Dermis blood vessel endothelial cell (primary cell): Measurements from ENCODE around the gene SCAF8. TPM values are rescaled to one million over a fixed set of nuclear protein-coding genes. Genes with fewer than 3 reads are reported as not detected.
"Not testable (repeated sequence)": the region's sequence is repeated elsewhere in the genome, so short reads cannot be mapped to it uniquely, and the experiment has no call there.

Experiments
- DNase-seq: peaks from one replicate; pipeline ENCODE4 v3.0.0; 2010
- total RNA-seq: library from RNA; depleted of rRNA; stranded (reverse); fragments of >200 nt; gene quantifications from 2 replicates; pipeline ENCODE4 v1.2.3, GENCODE V29; 2014

SCAF8 gene
- total RNA-seq, 1 donor from 2014 or later = 25.4 TPM

DNA sequence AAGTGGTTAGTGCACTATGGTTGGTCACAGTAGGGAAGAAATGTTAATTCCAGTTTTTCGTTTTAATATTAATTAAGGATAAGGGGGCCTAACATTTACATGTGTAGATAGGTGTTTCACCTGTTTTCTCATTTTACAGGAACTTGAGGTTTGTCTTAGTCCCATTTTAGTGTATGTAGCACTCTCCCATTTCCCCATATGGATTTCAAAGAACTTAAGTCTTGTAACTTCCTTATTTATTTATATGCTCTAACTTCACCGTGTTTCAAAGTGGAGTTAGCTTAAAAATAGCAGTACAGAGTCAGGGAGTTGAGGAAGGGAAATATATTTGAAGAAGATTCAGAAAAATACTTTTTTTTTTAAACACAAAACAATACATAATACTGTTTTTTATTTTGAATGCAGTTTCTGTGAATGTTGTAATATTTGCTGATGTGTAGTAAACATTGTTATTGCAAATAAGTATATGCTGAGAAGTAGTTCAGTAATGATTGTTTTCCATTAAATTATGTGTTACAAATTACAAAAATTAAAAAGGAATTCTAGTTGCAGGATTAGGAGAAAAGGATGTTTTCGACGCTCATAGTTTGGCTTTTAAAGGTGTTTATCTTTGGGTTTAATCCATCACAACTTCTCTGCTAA lies 3.5 kb downstream of the SCAF8 start:
- no peak for DNase-seq

DNA sequence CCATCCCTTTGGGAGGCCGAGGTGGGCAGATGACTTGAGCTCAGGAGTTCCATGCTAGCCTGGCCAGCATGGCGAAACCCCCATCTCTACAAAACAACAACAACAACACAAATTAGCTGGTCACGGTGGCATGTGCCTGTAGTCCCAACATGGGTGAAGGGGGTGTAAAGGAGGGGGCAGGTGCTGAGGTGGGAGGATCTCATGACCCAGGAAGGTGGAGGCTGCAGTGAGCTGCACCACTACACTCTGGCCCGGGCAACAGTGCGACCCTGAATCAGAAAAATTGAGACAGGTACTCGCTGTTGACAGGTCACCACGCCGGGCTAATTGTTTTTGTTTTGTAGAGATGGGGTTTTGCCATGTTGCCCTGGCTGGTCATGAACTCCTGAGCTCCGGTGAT lies 4.2 kb downstream of the SCAF8 start:
- DNase-seq = no peak

DNA sequence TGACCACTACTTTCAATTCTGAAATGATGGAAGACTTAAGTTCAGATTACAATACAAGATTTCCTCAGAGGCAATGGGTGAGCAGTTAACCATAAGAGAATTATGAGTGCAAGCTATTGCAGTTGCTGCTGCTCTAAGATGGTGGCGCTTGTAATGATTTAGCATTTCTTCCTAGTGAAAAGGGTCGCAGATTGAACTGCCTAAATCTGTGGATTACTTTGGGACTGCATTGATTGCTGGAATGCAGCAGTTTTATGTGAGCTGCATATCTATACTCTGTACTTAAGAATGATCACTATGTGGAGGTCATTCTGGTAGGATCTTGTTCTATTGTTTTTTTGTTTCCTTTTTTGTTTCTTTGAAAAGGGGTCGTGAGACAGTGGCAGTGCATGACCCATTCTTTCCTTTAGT lies 5.3 kb downstream of the SCAF8 start:
- DNase-seq = peak; percentile 75

DNA sequence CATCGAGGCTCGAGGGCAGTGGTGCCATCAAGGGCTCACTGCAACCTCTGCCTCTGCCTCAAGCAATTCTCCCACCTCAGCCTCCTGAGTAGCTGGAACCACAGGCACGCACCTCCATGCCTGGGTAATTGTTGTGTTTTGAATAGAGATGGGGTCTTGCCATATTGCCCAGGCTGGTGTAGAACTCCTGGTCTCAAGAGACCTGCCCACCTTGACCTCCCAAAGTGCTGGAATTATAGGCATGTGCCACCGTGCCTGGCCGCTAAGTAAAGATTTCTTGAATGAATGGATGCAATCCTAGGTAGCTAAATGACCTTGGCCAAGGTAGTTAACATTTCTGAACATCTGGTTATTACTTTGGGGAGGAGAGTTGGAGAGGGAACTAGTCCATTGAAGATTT lies 7.4 kb downstream of the SCAF8 start:
- DNase-seq = no peak

DNA sequence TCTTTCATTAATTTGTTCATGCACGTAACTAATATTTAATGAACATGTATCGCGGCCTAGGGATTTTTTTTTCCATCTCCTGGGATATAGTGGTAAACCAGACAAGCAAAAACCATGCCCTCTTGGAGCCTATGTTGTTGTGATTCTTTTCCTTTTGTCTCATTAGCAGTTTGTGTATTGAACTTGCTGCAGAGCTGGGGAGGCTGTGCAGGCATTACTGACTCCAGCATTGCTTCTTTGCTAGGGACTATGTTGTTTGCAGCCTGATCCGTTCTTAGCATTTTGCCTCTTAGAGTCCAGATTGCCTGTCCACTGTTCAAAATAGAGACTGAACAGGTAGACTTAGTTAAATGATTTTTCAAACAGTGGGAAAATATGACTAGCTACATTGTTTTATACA lies 9.7 kb downstream of the SCAF8 start:
- no peak for DNase-seq

DNA sequence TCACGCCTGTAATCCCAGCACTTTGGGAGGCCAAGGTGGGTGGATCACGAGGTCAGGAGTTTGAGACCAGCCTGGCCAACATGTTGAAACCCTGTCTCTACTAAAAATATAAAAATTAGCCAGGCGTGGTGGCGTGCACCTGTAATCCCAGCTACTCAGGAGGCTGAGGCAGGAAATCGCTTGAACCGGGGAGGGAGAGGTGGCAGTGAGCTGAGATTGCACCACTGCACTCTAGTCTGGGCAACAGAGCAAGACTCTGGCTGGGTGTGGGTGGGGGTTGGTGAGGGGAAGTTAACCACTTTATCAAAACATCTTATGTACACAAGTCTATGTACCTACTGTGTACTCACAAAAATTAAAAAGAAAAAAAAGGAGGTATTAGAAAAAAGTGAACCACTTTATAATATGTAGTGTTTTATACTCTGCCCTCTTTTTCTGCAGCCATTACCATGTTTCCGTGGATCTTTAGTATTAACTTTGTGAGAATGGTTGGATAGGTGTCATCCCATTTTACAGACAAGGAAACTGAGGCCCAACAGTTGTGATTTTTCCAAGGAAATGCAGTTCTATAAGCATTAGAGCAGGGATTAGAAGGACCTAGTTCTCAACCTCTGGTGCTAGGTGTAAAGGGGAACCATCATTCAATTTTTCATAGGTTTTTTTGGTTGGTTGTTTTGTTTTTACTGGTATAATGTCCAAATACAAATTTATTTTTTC lies 11.0 kb downstream of the SCAF8 start:
- DNase-seq = not testable (repeated sequence)

DNA sequence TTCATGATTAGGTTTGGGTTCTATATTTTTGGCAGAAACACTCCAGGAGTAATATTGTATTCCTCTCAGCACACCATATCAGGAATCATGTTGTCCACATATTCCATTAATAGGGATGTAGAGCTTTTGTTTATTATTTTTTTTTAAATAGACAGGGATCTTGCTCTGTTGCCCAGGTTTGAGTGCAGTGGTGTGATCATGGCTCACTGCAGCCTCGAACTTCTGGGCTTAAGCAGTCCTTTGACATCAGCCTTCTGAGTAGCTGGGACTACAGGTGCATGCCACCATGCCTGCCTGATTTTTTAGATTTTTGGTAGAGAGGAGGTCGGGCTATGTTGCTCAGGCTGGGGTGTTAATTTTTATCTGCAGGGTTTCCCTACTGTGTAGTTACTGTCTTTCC lies 12.0 kb downstream of the SCAF8 start:
- DNase-seq = no peak

DNA sequence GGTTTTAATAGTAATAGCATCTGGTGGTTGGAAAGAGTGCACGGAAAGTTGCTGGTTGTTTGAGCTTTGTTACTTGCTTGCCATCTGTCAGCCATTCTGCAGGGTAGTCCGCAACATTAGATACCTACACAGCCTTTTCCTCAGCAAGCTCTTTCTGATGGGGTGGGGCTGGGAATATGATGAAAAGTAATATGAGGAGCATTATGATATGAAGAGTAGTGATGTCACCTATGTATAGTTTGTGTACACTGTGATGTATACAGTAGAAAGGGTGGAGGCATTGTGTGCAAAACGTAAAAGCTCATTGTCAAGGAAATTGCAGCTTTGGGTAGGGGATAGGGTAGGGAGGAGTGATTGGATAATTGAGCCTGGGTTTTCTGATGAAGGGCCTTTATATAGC lies 16.1 kb downstream of the SCAF8 start:
- no peak for DNase-seq

DNA sequence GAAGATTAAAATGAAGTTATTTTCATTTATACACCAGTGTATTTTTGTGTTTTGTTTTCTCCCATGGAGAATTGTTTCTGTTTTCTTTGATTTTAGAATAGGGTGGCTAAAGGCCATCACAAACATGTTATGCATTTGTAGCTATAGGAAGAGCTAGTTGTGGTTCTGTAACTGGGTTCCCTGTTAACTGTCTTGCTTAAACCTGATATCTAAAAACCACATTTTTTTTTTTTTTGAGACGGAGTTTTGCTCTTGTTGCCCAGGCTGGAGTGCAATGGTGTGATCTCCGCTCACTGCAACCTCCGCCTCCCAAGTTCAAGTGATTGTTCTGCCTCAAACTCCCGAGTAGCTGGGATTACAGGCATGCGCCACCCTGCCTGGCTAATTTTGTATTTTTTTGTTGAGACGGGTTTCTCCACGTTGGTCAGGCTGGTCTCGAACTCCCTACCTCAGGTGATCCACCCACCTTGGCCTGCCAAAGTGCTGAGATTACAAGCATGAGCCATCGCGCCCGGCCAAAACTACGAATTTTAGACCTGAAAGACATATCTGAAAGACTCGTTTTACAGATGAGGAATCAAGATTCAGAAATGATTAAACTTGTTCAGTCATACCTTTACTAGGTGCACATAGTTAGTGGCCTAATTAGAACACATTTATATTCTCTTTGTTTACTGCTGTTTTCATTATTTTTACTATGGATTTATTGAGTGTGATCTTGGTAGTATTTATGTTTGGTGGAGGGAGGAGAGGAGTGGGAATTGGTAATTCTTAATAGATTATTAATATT lies 18.0 kb downstream of the SCAF8 start:
- no peak for DNase-seq

DNA sequence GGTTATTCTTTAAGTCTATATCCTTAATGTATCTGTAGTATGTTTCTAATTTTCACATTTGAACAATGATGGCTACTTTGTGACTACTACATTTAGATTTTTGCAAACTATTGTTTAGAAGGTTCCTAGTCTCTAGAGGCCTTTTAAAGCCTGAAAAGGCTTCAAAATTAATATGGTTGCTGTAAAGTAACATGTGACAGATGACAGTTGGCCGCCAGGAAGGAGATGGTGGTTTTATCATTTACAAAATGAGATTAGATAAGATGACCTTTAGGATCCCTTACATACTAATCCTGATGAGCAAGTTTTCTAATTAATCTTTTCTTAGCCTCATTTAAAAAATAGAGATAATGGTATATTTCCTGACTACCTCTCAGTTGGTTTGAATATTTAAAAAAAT lies 18.8 kb downstream of the SCAF8 start:
- DNase-seq = no peak

DNA sequence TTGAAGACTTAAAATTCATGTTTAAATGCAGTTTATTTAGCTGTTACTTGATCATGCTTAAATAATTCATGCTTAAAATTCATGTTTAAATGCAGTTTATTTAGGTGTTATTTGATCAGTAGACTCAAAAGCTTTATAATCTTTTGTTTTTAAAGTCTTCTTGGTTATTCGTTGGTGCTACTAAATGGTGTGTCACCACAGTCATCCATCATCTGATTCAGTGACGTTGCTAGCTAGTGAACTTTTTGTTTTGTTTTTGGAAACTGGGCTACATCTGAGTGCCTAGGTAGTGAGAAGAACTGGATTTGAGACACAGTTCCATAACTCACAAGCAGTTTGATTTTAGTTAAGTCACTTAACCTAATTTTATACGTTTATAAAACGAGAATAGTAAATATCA lies 20.9 kb downstream of the SCAF8 start:
- DNase-seq = peak; percentile 41

DNA sequence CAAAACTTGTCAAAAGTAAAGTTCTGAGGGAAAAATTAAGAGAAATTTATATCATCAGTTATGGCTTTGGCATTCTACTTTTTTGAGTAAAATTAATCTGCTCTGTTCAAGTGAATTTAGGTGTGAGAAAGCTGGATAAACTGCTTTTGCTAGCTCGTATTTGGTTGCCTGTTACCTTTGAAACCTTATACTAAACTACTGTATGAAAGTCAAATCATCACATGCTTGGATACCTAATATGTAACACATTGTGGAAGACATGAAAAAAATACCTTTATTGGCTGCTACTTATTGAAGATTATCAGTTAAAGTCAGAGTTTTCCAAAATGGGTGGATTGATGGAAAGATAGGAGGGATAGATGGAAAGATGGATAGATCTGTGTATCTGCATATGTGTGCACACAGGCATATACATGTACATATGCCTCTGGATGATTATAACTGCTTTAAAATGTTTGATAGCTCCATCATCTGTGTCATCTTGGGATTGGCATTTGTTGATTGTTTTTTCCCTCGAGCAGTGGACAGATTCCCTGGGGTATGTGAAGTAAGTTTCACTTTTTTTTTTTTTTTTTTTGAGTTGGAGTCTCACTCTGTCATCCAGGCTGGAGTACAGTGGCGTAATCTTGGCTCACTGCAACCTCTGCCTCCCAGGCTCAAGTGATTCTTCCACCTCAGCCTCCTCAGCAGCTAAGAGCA lies 24.3 kb downstream of the SCAF8 start:
- no peak for DNase-seq

DNA sequence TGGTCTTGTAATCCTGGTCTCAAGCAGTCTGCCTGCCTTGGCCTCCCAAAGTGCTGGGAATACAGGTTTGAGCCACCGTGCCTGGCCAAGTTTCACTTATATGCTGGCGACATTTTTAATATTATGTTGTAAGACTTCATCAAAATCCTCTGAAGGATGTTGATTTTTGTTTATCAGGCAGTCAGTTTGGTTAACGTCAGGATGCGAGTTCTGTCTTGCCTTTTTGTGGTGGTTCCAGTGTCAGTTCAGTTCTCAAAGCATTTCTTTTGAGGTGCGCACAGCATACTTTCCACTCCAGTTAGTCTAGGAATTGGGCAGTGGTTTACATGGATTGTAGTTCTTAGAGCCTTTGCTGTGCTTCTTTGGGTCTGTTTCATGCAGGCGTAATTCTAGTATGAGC lies 24.9 kb downstream of the SCAF8 start:
- no peak for DNase-seq

DNA sequence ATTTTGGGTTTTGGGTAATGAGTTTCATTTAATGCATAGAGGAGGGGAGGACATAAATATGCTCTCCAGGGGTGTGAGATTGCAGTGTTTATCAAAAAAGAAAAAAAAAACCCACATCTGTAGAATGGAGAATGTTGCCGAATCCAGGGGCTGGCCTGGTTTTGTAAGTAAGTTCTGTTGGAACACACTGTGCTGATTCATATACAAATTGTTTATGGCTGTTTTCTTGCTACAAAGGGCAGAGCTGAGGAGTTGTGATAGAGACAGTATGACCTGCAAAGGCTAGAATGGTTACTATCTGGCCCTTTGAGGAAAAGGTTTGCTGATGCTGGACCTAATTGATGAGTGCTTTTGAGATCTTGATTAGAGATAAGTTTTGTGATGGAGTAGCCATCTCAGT lies 30.4 kb downstream of the SCAF8 start:
- DNase-seq = no peak

DNA sequence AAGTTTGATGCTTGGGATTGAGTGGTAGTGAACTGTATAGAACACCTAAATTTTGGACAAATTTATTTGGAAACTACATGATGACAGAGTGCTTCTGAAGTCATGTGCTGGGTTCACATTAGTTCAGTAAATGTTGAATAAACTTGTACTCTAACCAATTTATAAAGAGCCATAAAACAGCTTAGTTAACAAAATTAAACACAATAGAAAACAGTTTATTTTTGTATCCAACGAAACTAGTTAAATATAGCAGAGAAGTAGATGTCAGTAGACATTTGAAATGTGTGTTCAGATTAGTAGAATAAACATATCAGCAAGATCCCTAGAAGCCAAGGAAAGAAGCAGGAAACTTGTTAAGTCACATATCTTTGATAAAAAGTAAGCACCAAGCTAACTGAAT lies 32.1 kb downstream of the SCAF8 start:
- DNase-seq = no peak

DNA sequence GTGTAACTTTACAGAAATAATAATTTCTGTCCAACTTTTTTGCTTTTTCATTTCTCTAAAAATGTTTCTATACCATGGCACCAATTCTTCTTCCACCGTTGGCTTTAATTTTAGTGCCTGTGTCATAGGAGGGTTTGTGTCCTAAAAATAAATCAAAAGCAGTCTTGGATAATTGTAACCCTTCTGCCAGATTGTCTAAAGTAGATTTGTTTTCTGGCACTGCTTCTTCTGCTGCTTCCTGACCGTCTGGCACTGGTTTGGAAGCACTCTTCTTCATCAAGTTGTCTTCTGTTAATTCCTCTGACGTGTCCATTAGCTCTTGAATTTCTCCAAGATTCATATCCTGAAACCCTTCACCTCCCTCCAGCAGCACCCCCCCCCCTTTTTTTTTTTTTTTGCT lies 33.1 kb downstream of the SCAF8 start:
- DNase-seq = no peak

DNA sequence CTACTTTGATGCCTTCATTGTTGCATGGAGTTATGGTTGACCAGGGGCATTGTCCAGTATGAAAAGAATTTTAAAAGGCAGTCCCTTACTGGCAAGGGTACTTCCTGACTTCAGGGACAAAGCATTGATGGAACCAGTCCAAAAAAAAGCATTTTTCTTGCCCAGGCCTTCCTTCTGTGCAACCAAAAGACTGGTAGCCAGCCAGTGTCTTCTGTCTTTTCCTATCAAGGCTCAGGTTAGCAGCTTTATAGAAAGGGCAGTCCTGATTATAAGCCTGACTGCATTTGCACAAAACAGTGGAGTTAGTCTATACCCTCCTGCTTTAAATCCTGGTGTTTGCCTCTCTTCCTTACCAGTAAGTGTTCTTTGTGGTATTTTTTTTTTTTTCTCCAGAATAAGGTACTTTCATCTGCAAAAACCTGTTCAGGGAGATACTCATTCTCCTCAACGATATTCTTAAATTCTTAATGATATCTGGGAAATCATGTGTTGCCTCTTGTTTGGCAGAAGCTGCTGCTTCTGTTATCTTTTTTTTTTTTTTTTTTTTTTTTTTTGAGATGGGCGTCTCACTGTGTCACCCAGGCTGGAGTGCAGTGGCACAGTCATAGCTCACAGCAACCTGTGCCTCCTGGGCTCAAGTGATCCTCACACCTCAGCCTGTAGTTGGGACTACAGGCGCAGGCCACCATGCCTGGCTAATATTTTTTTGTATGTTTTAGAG lies 33.9 kb downstream of the SCAF8 start:
- DNase-seq = peak; percentile 40

DNA sequence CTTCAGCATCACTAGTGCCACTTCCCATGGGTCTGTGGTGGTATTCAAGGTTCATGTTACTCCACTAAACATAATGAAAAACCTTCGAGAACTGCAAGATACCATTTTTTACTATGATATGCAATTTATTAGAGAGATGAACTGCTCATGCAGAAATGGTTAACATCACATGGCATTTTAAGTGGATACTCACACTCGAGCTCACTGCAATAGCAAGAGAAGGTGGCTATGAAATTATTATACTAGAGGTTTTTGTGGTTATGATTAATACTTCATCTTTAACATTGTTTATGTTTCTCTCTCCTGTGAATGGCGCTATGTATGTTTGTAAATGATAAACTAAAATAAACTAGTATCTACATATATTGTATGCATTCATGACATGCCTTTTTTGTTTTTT lies 35.1 kb downstream of the SCAF8 start:
- DNase-seq = no peak

DNA sequence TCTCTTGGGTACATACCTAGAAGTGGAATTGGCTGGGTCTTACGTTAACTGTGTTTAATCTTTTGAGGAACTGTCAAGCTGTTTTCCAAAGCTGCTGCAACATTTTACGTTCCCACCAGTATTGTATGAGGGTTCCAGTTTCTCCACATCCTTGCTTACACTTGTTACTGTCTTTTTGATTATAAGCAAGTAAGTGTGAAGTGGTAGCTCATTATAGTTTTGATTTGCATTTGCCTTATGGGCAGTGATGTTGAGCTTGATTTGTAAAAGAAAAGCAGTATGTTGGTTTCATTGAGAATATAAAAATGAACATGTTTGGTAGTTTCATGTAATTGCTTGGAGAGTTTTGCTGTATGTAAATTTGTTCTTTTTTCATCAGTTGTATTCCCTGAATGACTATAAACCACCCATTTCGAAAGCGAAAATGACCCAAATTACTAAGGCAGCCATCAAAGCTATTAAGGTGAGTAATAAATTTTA lies 40.4 kb downstream of the SCAF8 start:
- no peak for DNase-seq

DNA sequence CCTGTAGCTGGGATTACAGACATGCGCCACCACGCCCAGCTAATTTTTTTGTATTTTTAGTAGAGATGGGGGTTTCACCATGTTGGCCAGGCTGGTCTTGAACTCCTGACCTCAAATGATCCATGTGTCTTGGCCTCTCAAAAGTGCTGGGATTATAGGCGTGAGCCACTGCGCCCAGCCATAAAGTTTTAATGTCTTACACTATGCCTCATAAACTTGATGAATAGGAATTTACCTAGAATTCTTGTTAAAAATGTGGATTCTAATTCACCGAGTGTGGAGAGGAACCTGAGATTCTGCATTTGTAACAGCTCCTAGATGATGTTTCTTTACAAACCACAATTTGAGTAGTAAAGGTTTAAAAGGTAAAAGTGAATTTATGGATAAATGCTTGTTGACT lies 45.9 kb downstream of the SCAF8 start:
- not testable (repeated sequence) for DNase-seq

DNA sequence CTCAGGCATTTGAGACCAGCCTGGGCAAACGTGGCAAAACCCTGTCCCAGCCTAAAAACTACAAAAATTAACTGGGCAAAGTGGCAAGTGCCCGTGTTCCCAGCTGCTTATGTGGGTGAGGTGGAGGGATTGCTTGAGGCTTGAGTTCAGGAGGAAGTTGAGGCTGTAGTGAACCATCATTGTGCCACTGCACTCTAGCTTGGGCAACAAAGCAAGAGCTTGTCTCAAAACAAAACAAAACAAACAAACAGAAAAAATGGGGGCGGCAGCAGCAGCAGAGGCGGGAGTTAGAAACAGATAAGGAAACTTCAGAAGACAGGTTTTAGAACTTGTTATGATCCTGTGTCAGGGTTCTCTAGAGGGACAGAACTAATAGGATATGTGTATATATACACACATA lies 49.0 kb downstream of the SCAF8 start:
- no peak for DNase-seq

DNA sequence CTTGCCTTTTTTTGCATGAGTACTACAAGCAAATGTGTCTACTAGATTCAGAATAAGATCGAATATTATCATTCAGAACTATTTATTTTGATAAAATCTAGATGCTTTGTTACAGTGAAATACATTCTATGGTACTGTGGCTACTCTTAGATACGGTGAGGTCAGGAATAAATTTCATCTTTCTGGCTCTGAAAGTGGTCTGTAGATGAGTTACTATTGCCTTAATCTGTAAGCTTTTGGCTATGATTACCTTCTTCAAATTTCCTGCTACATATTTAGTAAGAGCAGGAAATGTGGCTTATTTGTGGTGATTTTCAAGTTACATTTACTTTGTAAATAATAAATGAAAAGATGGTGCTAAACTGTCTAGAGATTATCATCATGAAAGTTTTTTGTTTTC lies 50.0 kb downstream of the SCAF8 start:
- DNase-seq = no peak
